ENCODE measurements around the gene TBC1D5.

The TBC1D5 gene

DNA sequence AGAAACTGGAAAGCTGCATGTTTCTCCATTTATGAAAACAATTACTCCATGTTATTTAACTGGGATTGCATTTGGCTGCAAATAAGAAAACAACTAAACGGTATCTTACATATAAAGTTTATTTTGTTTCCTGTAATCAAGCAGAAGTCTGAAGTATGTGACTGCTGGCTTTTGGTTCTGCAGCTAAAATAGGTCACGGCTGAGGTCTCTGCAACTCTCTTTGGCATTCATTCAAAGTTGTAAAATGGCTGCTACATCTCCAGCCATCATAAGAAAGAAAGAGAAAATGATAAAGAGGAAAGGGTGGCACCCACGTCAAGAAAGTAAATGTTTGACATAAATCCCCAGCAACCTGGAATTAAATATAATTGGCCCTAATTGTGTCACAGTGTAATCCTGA lies 406.1 kb downstream of the TBC1D5 start:
- no peak for DNase-seq

DNA sequence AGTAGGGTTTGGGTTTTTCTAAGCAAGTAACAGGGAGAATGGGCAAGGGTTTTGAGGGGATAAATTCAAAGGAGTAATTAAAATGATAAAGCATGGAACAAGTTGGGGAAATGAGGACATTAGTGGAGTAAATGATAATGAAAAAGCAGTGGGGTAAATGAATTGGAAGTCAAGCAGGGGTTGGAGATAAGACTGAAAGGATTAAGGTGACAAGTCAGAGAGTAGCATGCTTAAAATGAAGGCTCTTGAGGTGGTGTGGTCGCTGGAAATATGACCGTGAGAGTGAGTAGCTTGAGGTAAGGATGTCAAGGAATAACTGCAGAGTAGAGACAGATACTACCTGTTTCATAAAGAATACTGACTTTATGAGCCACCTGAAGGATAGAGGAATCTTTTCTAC lies 408.5 kb downstream of the TBC1D5 start:
- no peak for DNase-seq

DNA sequence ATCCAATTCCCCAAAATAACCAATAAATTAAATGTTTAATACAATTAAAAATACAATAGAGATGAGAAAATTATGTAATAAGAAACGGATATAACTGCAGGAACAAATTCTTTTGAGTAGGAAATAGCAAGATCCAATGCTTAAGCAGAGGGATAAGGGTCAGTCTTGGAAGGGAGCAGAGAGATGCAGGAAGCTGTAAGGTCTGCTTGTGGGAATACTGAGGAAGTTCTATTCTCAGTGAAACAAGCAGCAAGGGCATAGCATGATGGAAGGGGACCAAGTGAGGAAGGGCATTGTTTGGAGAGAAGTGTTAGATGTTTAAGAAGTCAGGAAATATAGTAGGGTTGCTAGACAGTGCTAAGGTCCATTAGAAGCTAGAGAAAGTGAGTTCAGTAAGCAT lies 409.0 kb downstream of the TBC1D5 start:
- no peak for DNase-seq

DNA sequence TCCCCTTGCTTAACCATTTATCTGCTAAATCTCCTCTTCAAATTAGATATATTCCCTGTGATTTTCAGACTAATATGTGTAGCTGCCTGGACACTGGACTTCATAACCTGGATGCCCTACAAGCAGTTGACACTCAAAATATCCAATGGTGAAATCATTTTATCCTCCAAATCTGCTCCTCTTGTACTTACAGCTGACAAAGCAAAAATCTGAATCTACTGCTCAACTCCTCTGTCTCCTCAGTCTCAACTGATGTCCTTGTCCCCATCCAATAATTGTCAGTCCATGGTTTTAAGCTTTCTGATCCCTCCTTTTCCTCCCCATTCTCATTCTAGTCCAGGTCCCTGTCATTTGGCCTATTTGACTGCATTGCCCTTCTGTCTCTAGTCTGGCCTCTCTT lies 411.8 kb downstream of the TBC1D5 start:
- DNase-seq = no peak

DNA sequence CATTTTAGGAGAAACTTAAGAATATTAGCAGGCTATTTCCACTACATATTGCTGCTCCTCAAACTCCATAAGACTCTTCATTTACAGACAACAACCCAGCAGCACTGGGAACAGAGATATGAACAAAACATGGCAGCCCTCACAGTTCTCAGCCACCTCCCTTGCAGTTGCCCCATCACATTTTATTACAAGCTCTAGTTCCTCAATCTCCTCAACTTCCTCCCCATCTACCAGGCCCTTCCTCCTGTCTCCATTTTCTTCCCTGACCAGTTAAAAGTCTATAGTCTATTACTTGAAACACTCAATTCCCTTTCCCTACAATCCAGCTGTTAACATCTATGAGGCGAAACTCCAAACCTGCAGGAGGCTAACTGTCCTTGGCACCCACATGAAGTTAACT lies 412.5 kb downstream of the TBC1D5 start:
- DNase-seq = no peak

DNA sequence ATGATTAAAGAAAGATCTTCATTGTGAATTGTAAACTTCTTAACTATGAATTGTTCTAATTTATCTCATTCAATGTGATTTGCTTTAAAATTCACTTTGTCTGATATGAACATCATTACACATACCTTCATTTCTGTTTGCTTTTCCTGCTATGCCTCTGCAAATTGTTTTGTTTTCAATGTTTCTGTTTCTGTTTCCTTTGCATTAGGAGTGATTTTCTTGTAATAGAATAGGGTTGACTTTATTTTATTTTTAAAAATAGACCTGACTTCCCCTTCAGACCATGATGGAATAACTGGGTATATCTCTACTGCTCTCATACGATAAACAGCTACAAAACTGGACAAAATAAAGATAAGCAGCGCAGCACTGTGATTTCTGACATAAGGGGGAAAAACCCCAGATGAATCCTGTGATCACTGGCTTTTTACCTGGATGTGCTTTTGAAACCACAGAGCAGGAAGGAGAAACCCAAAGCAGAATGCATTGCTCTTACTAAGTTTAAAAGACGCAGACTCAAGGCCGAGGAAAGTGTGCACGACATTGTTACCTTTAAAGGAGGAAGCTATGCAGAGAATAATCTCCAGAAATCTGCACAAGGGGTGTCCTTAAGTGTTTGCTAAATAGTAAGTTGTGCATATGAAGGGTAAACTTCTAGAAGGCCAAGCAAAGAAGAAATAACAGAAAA lies 420.2 kb downstream of the TBC1D5 start:
- DNase-seq = no peak

DNA sequence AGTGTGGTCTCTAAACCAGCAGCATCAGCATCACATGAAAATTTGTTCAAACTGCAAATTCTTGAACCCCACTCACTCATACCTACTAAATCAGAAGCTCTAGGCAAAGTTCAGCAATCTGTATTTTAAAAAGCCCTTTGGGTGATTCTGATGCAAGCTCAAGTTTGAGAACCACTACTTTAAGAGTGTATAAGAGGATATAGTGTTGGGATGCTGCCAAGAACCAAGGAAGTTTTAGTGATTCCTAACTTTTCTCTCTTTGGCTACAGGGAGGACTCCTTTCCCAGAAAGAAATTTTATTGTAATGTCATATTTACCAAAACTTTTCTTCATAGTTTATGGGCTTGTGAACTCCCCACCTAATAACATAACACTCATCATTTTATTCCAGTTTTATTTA lies 422.2 kb downstream of the TBC1D5 start:
- DNase-seq = no peak

DNA sequence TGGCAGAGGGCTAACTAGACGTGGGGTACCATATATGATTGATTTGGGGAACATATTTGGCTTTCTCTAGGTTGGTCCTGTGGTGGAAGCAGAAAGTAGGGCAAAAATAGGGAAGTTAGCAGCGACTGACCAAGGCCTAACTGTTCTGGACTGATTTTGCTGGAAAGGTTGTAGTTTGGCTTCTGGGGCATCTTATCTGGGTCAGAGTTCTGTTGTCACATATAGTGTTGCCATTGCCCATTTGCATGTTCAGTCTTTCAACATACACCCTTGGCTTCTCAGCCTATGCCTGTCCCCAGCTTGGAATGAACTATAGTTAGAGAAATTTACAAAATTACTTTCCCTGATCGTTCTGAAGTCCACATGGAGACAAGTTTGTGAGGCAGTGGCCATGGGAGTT lies 426.5 kb downstream of the TBC1D5 start:
- no peak for DNase-seq

DNA sequence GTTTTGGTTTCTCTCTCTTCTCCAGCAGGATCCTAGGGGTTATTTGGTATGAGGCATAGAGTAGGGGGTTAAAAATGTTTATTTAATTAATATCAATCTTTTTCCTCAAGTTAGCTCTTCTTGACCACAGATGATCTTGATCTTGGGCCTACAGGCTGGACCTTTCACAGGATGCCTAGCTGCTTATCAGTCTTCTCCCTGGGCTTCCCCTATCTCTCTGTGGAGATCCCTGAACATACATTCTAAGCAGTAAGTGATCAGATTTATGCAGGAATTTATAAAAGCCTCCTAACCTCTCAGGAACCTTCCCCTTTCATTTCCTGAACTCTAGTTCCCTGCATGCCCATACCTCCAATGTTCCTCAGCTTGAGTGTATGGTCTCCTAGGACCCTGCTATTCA lies 428.3 kb downstream of the TBC1D5 start:
- no peak for DNase-seq

DNA sequence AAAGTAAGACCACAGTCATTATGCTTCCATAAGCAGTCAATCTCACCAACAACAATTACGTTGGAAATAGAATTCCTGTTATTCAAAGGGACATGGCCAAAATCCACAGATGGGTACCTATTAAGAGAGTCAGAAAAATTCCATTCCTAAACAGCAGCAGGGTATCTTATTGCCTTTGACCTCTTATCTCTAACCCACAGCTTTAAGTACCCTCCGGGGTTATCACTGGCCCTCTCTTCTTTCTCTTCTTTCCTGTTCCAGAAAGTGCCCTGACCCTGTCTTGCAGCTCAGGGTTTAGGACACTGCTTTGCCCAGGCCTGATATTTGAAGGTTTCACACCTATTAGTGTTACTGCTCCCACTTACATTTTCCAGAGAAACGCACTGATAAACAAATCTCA lies 428.7 kb downstream of the TBC1D5 start:
- no peak for DNase-seq

DNA sequence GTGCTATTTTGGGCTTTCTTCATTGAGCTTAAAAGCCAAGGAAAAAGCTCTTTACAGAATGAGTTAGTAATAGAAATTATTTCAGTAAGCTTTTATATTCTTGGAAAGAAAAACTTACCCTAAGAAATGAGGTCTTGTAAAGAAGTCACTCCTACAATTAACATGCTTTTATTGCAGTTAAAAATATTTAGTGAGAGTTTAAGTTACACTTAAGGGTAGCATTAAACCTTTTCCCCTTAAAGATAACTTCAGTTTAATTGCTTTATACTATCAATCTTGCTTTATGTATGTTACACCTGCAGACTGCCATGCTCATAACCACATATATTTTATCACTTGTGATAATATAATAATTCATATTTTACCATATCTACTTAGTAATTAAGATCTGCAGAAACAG lies 431.4 kb downstream of the TBC1D5 start:
- no peak for DNase-seq

DNA sequence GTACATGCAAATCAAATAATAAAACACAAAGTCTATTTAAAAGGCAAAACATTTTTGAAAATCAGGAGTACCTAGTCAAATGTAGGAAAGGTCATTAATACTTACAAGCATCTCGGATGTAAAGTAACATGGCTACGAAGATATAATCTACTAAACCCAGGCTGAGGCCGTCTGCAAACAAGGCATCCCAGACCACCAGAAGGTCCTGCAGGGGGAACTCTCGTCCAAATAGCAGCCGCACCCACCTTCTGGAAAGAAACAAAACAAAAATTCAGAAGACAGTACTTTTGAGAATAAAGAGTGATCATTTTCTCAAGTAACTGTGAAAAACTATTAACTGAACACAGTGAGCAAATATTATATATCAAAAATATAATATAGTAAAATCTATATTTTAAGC lies 434.5 kb downstream of the TBC1D5 start:
- DNase-seq = no peak

DNA sequence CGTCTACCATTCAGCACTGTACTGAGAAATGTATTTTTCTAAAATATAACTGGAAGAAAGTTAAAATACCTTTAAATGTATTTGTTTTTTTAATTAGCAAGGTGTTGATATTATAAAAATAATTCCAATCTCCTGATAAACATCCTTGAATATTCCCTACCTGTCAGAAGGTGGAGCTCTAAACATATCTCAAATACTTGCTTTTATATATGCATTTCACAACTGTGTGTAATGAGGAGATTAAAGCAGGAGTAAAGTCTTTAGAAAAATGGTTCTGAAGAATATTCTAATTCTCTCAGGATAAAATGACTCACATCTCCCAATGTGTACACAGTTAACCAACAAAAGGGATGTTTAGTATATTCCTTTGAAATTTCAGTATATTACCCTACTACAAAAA lies 434.9 kb downstream of the TBC1D5 start:
- no peak for DNase-seq

DNA sequence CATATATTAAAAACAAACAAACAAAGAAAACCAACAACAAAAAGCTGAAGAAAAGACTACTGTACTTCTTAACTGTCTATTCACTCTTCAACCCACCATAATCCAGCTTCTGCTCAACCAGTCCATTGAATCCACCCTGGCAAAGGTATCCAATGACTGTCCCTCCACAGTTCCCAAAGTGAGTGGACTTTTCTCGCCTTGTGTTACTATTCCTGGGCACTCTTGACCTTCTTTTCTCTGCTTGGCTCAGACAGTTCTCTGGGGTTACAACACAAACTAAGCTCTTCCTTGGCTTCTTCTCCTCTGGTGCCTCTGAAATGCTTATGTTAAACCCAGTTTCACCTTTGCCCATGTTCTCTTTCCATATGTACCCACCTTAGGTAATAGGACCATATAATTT lies 437.5 kb downstream of the TBC1D5 start:
- no peak for DNase-seq

DNA sequence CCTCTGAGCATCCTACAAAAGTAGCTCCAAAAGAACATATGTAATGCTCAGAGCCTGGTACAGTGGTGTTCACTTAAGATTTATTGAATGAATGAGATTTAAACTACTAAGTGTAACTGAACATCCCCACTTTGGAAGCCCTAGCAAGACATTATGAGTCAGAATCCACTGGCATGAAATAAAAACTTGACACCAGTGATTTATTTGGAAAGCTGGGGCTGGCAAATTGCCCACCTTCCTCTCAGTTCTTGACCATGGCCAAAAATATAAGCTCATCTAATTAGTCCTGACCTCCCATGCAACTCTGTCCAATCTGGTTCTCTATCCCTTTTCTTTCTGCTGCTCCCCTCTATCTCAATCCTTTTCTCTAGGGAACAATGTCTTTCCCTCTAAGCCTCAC lies 439.7 kb downstream of the TBC1D5 start:
- no peak for DNase-seq

DNA sequence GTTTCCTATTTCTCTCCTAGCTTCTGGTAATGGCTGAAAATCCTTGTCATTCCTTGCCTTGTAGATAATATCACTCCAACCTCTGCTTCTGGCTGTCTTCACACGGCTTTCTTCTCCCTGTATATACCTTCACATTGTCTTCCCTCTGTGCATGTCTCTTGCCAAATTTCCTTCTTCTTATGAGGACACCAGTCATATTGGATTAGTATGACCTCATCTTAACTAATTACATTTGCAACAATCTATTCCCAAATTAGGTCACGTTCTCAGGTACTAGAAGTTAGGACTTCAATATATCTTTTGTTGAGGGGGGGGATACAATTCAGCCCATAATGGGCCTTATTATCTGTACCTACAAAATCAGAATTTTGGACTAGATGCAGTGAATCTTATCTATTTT lies 440.3 kb downstream of the TBC1D5 start:
- no peak for DNase-seq

DNA sequence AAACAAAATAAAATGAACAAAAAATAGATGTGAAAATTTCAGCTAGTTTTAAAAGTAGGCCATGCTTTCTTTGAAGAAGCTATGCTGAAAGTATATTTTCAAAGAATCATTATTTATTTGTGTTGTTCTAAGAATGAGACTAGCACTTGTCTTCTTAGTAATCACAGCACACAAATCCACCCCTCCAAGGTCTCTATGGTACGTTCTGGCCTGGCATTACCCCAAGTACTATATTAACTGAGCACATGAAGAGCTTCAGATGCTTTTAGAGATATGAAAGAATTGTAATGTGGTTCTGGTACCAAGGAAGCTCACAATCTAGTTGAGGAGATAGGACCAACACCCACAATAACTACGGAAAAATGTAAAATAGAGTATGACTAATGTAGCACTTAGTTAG lies 441.2 kb downstream of the TBC1D5 start:
- no peak for DNase-seq

DNA sequence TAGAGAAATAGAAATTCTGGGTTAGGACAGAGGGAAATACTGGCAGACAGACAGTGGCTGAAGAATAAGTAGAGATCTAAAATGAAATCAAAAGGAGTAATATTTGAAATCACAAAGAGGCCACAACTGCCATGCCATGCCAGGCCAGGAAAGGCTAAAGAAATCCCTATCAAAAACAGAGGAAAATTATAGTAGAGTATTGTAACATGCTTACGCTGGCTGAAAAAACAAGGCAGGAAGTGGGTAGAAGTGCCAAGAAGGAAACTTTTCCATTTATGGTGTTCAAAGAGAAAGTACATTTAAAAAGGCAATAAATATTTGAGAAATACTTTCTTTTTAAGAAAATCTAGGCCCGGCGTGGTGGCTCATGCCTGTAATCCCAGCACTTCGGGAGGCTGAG lies 442.0 kb downstream of the TBC1D5 start:
- no peak for DNase-seq

DNA sequence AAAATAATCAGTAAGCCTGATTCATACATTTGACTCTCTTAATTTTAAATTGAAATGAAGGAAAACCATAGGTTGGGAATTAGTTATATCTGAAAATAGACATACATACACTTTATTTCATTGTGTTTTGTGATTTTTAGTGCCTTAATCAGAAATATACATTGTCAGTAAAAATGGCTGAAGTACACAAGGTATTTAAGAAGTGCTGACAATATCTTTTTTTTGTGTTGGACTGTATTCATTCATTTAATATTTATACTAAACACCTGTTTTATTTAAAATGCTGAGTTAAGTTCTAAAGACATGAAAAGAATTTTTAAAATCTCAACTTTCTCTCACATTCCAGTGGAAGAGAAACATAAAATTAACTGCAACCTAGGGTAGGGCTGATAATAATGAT lies 444.4 kb downstream of the TBC1D5 start:
- no peak for DNase-seq

DNA sequence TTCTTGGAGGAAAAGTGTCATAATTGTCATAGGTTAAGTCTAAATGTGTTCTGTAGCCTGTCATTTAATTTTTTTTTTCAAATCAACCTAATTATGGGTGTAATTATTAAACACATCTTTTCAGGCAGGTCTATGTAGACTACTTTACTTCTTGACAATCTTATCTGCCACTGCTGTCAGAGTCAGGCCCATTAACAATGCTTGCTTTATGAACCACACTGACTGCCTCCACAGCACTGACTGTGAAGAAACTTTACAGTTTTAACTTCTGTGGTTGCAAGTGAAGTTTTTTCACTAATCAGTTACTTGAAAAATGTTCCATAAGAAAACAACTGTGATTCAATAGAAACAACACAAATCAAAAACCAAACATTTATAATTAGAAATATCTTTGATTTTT lies 449.9 kb downstream of the TBC1D5 start:
- no peak for DNase-seq

DNA sequence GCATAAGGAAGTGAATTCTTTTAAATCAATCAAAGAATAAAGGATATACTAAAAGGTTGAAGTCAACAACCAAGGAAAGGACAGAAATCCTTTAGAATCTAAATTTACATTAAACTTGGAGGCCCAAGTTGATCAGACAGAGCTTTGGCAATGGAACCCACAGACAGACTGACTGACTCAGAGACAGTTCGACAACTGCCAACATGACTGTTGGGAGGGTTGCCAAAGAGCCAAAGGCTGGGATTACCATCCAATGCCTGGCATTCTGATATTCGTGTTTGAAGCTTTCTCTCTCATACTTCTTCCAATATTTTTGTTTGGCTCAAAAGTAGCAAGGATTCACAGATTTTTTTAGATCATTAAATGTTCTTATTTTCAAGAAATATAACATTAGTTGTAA lies 451.5 kb downstream of the TBC1D5 start:
- no peak for DNase-seq

DNA sequence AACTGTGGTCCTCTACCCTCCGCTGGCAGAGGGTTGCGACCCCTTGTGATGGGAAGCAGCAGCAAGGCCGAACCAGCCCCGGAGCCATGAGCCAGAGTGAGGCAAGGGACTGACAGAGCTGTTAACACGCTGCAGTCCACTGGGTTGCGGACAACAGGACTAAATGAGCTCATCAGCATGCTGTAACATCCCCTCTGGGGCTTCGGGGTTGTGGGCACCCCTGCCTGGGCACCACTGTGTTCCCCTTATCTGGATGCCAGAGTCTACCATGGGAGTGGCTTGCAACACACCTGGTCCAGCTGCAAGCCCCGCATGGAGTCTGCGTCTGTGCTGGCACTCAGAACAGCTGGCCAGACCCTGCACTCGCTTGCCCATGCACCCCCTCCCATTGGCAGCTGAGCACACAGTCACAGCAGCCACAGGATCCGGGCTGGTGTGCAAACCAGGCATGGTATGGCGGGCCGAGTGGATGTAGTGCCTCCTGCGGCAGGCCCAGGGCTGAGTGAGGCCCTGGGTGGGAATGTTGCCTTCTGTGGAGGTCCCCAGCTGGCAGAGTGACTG lies 453.5 kb downstream of the TBC1D5 start:
- DNase-seq = no peak

DNA sequence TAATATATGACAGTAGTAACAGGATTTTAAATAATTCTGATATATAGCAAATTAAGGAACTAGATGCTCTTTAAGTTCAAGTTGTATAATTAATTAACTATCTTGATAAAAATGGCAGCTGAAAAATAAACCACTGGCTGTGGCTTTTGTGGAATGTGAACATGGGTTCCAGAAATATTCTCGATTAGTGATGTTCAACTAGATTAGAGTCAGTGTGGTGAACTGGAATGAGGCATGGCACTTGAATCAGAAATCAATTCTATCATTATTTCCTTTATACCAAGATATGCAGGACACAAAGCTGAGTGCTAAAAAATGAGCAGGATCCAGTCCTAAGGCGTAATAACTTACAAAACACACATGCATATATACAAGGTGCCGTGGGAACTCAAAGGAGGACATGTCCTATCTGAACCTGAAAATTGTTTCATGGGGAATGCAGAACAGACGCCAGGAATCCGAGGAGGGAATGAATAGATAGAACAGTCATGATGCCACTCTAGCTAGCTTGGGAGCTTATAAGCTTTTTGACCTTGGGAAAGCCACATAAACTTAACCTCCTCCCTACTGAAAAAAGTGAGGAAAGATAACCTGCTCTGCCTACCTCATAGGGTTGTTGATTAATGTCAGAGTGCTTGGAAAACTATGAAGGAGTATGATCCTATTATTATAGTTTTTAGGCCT lies 455.3 kb downstream of the TBC1D5 start:
- DNase-seq = no peak

DNA sequence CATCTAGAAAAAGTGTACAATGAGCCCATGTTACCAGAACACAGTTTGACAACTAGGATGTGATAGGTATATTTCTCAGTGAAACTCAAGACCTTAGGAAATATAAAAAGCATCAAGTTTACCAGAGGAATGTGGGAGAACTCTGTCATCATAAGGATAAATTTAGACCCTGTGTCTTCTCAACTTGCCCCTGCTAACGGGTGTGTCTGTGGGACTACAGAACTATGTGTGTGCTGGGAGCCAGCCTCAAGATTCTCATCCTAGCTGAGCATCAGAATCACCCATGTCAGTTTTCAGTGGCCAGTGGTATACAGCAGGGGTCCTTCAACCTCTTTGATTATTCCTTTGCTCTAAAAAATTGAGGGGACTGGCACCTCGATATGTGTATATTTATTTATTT lies 464.4 kb downstream of the TBC1D5 start:
- DNase-seq = no peak

DNA sequence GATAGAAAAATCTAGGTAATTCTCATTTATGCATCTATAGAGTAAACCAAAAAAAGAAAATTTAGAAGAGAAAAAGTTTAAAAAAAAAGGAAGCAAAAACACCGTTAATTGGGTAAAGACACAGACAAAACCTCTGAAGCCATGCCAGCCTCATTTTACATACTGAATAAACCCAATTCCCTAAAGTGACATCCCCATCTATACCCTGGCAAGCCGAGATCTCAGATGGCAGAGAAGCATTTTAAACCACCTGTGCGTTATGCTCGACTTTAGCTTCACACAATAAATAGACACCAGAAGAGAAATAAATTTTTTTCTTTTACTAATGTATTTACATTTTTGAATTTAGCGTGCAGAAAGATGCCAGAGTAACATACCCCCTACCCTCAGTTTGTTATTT lies 475.6 kb downstream of the TBC1D5 start:
- DNase-seq = no peak
